ENCODE data around the gene FRG1. TPM values are rescaled to one million over a fixed set of nuclear protein-coding genes. Genes with fewer than 3 reads are reported as not detected.
A peak's percentile ranks its signal among the peaks of the same experiment; 100 is the strongest.
"Not testable (repeated sequence)": the region's sequence is repeated elsewhere in the genome, so short reads cannot be mapped to it uniquely, and the experiment has no call there.

Gene FRG1
- 64.1 and 65.7 TPM in 2 replicates for total RNA-seq (2014; rRNA removed; shearing (Covaris generic))
- polyA plus RNA-seq (2015; cell fraction: cytosol; rRNA removed) = 35.5 and 45.6 TPM in 2 replicates
- 14.9 and 39.0 TPM in 2 replicates for polyA plus RNA-seq (2015; cell fraction: nucleus; rRNA removed)

DNA sequence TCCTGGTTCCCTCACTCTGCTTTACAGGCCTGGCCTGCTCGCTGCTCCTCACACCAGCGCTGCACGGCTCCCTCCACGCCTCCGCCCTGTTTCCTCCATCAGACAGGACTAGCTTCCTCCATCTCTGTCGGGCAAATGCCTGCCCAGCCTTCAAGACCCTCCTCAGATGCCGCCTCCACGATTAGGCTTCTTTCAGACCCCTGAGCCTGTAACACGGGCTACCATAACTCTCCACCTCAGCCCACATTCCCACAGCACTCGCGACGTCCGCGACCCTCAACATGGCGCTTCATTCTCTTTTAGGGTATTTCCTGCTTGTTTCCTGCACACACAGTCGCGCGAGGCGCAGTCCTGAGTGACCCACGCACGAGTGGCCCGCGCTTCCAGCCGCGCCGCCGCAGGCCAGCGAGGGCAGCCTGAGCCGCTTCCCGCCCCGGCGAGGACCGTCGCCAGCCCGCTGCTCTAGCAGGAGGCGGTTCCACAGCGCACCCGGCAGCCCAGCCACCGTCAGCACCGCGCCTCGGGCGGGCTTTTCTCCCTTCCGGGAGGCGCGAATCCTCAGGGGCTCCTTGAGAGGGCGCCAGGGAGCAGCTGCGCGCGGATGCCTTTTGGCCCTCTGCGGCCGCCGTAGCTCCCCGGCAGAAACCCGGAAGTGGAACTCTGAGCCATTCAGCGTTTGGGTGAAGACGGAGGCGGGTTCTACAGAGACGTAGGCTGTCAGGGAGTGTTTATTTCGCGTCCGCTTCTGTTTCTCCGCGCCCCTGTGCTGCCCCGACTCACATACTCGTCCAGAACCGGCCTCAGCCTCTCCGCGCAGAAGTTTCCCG, at the start of gene FRG1:
FRG1 (plus strand) TSS at position 695 of the 827 bp plus-strand sequence. CDS start 138 bp downstream, outside the sequence.
- in situ Hi-C loops (cut with HindIII; ENCODE audit: low pct_unique_long_range_greater_than_20kb, low sequenced_read_pairs) = no loop called here
- DNase-seq (ENCODE audit: low read depth, low spot score) = peak; percentile 93

DNA sequence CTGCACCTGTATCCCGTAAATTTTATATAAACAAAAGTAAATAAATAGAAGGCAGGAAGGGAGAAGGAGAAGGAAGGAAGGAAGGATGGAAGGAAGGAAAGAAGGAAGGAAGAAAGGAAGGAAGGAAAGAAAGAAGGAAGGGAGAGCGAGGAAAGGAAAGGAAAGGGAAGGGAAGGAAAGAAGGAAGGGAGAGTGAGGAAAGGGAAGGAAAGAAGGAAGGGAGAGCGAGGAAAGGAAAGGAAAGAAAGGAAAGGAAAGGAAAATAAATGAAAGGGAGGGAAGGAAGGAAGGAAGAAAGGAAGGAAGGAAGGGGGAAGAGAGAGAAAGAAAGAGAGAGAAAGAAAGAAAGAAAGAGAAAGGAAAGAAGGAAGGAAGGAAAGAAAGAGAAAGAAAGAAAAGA, 43.0 kb upstream of the FRG1 start:
- no peak for DNase-seq (ENCODE audit: low read depth, low spot score)
- in situ Hi-C loops (cut with HindIII; ENCODE audit: low pct_unique_long_range_greater_than_20kb, low sequenced_read_pairs) = no loop called here

DNA sequence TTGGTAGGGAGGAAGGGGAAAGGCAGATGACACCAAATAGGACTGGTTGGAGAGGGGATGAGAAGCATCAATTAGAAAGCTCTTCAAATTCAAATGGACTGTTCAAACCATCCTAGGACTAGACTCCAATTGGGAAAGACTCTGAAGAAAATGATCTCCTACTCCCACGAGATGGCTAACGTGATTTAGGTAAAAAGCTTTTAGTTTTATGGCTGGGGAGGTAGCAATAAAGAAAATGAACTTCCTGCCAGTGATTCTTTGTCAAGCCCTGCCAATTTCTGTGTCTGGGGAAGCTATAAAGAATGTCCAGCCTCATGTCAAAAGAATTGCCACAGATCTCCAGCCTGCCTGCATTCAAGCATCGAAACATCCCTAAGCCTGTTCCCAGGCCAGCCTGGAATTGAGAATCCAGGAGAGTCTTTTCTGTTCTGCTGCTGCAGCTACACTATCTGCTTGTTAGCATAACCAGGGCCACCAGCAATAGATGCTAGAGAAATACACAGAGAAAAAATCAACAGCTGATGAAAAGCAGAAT, 41.1 kb upstream of the FRG1 start:
- DNase-seq (ENCODE audit: low read depth, low spot score); in situ Hi-C loops (cut with HindIII; ENCODE audit: low pct_unique_long_range_greater_than_20kb, low sequenced_read_pairs): not testable (repeated sequence)

DNA sequence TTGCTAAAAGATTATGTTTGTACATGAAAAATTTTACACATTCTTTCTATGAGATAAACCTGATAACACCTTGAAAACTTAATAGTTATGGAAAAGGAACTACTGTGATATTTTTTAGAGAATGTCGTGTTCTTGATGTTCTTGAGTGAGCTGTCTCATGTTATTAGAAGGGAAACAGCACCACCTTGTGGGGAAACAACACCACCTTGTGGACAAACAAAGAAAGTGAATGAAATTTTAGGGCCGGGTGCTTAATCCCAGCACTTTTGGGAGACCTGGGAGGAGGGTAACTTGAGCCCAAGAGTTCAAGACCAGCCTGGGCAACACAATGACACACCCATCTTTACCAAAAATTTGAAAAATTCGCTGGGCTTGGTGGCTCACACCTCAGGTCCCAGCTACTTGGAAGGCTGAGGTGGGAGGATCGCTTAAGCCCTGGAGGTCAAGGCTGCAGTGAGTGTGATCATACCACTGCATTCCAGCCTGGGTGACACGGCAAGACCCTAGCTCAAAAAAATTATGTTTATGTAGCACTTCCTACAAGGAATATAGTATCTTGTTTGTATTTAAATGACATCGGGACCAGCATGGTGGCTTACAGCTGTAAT, 36.1 kb upstream of the FRG1 start:
- in situ Hi-C loops (cut with HindIII; ENCODE audit: low pct_unique_long_range_greater_than_20kb, low sequenced_read_pairs) = not testable (repeated sequence)
- DNase-seq (ENCODE audit: low read depth, low spot score) = peak; percentile 82

DNA sequence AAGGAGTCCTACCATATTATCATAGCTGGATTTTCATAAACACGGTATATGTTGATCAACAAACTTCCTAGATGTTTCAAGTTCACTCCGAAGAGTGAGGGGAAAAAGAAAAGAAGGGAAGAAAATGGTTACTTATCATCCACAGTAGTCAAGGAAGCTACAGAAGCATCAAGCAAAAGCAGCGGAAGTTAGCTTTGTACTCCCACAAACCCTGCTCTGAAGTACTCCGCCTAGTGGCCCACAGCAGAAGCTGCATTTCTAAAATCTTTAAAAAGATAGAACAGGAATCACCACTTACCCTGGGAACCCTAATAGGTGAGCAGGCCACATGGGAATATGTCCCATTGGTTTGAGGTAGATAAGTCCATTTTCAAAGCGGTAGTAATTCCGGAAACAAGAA, 28.5 kb upstream of the FRG1 start:
- in situ Hi-C loops (cut with HindIII; ENCODE audit: low pct_unique_long_range_greater_than_20kb, low sequenced_read_pairs) = no loop called here
- peak; percentile 15 for DNase-seq (ENCODE audit: low read depth, low spot score)

DNA sequence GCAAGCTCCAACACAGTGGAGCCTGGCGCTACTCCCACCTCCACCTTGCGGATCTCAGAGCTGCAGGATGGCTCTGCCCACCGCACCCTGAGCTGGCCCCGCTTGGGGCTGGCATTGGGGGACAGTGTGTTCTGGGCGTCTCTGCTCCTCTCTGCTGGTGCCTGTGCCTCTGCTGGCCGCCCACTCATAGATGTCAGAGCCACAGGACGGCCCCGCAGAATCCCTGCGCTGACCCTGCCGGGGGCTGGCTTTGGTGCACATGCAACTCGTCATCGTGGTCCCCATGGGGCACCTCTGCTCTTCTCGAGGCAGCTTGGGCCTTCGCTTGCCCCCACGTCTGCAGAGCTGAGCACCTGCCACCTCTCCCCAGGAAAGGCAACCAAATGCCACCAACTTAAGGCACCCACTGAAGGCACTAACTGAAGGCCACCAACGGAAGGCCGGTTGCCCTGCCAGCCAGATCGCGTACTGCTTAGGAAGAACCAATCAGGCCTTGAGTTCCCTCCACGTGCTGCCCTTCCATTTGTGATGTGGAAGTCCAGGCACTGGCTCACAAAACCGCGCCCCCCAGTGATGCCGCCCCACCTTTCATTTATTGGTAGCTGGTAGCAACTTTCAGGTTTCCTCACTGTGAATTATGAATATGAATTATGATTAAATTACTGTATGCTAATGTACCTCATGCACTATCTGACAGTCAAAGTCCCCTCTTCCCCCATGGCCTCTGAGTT, 23.3 kb upstream of the FRG1 start:
- DNase-seq (ENCODE audit: low read depth, low spot score) = no peak
- in situ Hi-C loops (cut with HindIII; ENCODE audit: low pct_unique_long_range_greater_than_20kb, low sequenced_read_pairs) = no loop called here

DNA sequence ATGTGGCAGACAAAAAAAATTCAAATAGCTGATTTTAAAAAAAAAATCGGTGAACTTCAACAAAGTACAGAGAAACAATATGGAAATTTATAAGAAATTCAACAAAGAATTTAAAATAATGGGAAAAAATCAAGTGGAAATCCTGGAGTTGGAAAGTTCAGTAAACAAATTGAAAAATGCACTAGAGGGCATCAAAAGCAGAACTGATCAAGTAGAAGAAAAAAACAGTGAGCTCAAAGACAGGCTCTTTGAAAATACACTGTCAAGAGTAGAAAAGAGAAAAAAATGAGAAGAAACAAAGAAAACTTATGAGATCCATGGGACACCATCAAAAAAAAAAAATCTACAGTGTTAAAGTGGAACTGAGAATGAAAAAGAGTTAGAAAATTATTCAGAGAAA, 19.6 kb upstream of the FRG1 start:
- DNase-seq (ENCODE audit: low read depth, low spot score) = no peak
- in situ Hi-C loops (cut with HindIII; ENCODE audit: low pct_unique_long_range_greater_than_20kb, low sequenced_read_pairs) = no loop called here

DNA sequence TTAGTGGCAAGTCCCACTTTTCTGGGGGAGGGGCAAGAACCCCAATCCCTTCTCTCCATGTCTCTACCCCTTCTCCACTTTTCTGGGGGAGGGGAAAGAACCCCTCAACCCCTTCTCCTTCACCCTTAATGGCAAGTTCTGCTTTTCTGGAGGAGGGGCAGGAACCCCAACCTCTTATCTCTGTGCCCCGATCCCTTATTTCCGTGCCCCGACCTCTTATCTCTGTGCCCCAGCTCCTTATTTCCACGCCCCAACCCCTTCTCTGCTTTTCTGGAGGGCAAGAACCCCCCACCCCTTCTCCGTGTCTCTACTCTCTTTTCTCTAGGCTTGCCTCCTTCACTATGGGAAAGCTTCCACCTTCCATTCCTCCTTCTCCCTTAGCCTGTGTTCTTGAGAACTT, 13.9 kb upstream of the FRG1 start:
- DNase-seq (ENCODE audit: low read depth, low spot score); in situ Hi-C loops (cut with HindIII; ENCODE audit: low pct_unique_long_range_greater_than_20kb, low sequenced_read_pairs): not testable (repeated sequence)

DNA sequence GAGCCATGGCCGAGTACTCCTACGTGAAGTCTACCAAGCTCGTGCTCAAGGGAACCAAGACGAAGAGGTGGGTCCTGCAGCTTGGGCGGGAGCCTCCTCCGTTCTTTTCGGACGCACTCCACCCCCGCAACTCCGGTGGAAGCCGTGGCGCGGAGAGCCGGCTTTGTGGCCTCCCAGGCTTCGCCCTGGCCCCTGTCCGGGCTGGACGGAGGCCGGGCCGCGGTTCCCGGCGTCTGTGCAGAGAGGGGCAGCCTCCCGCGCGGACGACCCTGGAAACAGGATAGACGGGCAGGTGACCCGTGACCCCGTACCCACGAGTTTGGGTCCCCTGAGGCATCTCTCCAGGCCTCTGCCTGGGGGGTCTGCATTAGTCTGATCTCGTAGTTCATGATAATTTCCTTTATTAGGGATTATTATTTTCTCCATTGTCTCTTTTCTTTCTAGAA, 356 bp downstream of the FRG1 start:
- in situ Hi-C loops (cut with HindIII; ENCODE audit: low pct_unique_long_range_greater_than_20kb, low sequenced_read_pairs) = no loop called here
- no peak for DNase-seq (ENCODE audit: low read depth, low spot score)

DNA sequence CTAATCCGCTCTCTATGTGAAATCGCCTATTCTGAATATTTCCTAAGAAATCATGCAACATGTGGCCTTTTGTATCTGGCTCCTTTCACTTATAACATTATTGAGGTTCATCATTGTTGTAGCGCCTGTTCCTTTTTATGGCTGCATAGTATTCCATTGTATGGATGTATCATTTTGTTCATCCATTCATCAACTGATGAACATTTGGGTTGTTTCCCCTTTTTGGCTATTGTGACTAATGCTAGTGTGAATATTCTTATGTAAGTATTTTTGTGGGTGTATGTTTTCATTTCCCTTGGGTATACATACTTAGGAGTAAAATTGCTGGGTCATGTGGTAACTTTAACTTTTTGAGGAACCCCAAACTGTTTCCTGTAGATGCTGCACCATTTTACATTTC, 1.7 kb downstream of the FRG1 start:
- in situ Hi-C loops (cut with HindIII; ENCODE audit: low pct_unique_long_range_greater_than_20kb, low sequenced_read_pairs); DNase-seq (ENCODE audit: low read depth, low spot score): not testable (repeated sequence)

DNA sequence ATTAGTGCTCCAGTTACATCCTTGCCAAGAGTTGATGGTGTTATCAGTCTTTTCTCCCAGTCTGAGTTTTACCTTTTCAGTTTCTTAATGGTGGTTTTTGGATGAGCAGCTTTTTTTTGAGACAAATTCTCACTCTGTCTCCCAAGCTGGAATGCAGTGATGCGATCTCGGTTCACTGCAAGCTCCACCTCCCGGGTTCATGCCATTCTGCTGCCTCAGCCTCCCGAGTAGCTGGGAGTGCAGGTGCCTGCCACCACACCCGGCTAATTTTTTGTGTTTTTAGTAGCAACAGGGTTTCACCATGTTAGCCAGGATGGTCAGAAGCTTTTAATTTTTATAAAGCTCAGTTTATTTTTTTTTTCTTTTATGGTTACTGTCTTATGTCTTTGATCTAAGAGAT, 3.4 kb downstream of the FRG1 start:
- in situ Hi-C loops (cut with HindIII; ENCODE audit: low pct_unique_long_range_greater_than_20kb, low sequenced_read_pairs); DNase-seq (ENCODE audit: low read depth, low spot score): not testable (repeated sequence)

DNA sequence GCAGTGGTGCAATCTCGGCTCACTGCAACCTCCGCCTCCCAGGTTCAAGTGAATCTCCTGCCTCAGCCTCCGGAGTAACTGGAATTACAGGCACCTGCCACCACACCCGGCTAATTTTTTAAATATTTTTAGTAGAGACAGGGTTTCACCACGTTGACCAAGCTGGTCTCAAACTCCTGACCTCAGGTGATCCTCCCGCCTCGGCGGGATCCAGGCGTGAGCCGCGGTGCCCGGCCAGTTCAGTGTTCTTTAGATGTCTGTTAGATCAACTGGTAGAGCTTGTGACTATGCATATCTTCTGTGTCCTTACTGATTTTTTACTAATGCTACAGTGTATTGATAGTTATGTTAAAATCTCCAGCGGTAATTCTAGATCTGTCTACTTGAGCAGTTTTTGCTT, 6.2 kb downstream of the FRG1 start:
- in situ Hi-C loops (cut with HindIII; ENCODE audit: low pct_unique_long_range_greater_than_20kb, low sequenced_read_pairs); DNase-seq (ENCODE audit: low read depth, low spot score): not testable (repeated sequence)

DNA sequence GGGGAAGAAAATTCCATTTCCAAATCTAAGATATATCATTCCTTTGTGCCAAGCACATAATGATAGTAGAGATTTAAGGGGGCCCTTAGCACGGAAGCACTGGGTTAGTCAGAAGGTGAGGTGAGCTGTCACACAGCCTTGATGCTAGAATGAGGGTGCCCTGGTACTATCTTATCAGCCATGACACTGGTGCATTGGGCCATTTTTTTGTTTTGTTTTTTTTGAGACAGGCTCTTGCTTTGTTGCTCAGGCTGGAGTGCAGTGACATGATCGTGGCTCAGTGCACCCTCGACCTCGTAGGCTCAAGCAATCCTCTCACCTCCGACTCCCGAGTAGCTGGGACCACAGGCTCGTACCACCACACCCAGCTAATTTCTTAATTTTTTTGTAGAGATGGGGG, 7.8 kb downstream of the FRG1 start:
- in situ Hi-C loops (cut with HindIII; ENCODE audit: low pct_unique_long_range_greater_than_20kb, low sequenced_read_pairs); DNase-seq (ENCODE audit: low read depth, low spot score): not testable (repeated sequence)

DNA sequence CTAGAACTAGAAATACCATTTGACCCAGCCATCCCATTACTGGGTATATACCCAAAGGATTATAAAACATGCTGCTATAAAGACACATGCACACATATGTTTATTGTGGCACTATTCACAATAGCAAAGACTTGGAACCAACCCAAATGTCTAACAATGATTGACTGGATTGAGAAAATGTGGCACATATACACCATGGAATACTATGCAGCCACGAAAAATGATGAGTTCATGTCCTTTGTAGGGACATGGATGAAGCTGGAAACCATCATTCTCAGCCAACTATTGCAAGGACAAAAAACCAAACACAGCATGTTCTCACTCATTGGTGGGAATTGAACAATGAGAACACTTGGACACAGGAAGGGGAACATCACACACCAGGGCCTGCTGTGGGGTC, 28.6 kb downstream of the FRG1 start:
- in situ Hi-C loops (cut with HindIII; ENCODE audit: low pct_unique_long_range_greater_than_20kb, low sequenced_read_pairs); DNase-seq (ENCODE audit: low read depth, low spot score): not testable (repeated sequence)

DNA sequence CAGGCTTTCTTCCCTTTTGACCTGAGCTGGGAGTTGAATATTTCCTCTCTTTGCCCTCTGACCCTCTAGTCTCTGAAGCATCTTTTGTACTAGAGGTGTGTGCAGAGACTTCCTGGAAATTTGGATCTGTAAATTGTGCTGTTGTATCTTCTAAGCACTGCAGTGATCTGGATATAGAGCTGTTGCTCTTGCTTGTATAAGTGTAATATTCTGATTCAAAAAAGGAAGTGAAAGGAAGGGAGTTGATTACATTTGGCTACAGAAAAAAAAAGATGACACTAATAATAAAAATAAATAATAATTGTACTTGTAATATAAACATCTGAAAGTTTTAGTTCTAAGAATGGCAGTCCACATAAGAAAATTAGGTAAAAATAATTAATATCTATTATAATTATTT, 33.0 kb downstream of the FRG1 start:
- in situ Hi-C loops (cut with HindIII; ENCODE audit: low pct_unique_long_range_greater_than_20kb, low sequenced_read_pairs) = no loop called here

DNA sequence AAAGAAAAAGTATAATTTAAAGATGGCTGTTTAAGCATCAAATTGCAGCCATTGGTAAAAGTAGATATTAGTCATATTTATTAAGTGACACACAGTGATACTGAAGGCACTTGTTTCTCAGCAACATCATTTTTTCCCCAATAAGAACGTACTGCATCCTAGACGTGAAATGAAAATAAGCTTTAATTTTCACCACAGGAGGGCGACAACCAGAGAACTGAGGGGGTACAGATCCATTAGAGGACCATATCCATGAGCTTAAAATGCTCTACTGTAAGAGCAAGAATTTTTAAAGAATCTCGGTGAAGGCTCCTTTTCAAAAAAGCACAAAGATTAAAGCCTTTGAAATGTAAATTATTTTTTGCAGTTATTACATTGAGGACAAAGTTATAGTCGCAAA, 33.4 kb downstream of the FRG1 start:
- DNase-seq (ENCODE audit: low read depth, low spot score) = peak; percentile 68
- in situ Hi-C loops (cut with HindIII; ENCODE audit: low pct_unique_long_range_greater_than_20kb, low sequenced_read_pairs) = no loop called here

More for the DNA sequence above, 33.0 kb downstream of the FRG1 start:
- no peak for DNase-seq (ENCODE audit: low read depth, low spot score)

DNA sequence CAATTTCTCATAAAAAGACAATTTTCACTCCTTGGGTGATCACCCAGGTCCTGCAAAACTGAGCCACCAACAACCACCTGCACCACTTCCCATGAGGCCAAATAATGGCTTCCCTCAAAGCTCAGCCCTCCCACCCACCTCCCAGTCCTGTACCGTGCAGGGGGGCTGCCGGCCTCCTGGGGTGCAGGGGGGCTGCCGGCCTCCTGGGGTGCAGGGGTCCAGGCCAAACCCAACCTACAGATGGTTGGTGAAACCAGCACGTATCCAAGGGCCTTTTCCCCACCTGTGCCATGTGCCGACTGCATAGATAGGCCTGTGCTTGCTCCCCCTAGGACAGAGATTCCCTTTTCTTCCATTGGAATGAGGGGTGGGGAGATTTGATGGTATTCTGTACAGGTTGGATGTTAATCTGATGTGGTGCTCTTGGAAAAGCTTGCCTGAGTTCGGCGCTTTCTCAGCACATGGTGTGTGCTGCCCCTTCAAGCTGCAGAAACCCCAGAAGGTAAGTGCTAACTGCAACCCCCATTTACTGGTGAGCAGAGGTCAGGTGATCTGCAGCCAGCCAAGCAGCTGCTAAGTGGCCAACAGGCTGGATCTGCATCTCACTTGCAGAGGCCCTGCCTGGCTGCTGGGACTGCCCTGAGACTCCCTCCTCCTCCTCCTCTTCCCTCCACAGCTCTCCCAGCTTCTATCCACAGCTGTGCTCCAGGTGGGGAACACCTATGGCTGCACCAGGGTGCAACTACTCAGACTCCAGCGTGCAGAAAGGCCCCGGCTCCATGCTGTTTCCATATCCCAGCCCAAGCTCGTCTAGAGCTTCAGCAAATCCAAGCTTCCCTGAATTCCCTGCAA, 38.8 kb downstream of the FRG1 start:
- DNase-seq (ENCODE audit: low read depth, low spot score) = no peak
- in situ Hi-C loops (cut with HindIII; ENCODE audit: low pct_unique_long_range_greater_than_20kb, low sequenced_read_pairs) = no loop called here
